C4-2B (cell line): ENCODE results near the gene USP27X.

Source experiments
- H3K27ac ChIP-seq: fragments of 450-650 bp; 2 replicates; pipeline ENCODE4 v1.5.1; 2017
- ZFX ChIP-seq: fragments of 450-650 bp; IDR thresholded peaks from 2 replicates; pipeline ENCODE4 v1.6.1; 2017
- TF ChIP-seq, protein P1 (sequence below): fragments of 450-650 bp; conservative IDR thresholded peaks from 2 replicates; pipeline ENCODE4 v1.5.1; 2017; ENCODE audit warnings: mild to moderate bottlenecking

USP27X gene

DNA sequence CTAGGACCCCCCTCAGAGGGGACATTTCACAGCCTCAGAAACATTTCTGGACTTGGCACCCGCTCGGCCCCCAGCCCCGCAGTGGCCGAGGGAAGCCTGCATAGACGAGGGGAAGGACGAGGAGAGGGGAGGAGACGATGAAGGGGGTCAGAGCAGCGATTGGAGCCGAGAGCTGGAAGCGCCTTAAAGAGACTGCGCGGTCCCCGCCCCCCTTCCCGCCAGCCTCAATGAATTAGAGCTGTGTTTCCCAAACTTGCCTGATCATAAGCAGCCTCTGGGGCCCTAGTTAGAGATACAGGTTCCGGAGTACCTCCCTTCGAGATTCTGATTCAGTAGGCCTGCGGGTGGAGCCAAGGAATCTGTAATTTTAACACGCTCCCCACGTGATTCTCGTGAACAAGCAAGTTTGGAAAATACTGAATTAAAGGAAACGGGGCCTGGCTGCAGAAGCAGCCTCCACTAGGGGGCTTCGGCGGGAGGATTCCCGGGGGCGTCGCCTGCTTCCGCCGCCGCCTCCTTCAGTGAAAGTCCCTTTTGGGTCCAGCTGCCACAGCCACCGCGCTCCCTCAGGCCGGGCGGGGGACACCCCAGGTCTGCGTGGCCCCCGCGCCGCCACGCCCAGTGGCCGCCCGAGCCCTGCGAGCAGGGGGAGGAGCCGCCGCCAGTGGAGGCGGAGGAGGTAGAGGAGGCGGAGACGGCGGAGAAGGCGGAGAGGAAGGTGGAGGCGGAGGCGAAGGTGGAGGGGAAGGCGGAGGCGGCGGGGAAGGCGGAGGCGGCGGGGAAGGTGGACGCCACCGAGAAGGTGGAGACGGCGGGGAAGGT, at the start of gene USP27X:
Gene USP27X, plus strand, starts transcription at position 651 of the 822 bp plus-strand sequence. CDS start 824 bp downstream, outside the sequence.
- no peak for TF ChIP-seq ZFX
- TF ChIP-seq, protein P1, sequence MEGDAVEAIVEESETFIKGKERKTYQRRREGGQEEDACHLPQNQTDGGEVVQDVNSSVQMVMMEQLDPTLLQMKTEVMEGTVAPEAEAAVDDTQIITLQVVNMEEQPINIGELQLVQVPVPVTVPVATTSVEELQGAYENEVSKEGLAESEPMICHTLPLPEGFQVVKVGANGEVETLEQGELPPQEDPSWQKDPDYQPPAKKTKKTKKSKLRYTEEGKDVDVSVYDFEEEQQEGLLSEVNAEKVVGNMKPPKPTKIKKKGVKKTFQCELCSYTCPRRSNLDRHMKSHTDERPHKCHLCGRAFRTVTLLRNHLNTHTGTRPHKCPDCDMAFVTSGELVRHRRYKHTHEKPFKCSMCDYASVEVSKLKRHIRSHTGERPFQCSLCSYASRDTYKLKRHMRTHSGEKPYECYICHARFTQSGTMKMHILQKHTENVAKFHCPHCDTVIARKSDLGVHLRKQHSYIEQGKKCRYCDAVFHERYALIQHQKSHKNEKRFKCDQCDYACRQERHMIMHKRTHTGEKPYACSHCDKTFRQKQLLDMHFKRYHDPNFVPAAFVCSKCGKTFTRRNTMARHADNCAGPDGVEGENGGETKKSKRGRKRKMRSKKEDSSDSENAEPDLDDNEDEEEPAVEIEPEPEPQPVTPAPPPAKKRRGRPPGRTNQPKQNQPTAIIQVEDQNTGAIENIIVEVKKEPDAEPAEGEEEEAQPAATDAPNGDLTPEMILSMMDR = peak; percentile 54

DNA sequence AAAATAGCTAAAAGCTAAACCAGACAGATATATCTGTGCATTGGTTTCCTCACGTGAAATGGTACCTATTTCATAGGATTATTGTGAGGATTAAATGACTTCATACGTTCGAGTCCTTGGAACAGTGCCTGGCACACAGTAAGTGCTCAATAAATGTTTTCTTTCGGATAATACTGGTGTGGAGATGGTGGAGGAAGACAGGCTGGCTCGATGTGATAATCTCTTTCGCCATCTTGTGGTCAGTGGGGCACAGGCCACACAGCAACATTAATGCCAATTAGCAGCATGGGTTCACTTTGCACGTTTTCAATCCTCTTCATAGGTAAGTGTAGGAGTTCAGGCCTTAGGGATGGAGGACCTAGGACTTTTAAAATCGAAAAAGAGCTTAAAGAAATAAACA, 40.9 kb upstream of the USP27X start:
- H3K27ac ChIP-seq = no peak overlapping the region
- no peak for TF ChIP-seq ZFX
- TF ChIP-seq, protein P1 = peak; percentile 80

More for the DNA sequence above, at the start of gene USP27X:
- peak within 1 kb of the TSS; percentile 79 for H3K27ac ChIP-seq

DNA sequence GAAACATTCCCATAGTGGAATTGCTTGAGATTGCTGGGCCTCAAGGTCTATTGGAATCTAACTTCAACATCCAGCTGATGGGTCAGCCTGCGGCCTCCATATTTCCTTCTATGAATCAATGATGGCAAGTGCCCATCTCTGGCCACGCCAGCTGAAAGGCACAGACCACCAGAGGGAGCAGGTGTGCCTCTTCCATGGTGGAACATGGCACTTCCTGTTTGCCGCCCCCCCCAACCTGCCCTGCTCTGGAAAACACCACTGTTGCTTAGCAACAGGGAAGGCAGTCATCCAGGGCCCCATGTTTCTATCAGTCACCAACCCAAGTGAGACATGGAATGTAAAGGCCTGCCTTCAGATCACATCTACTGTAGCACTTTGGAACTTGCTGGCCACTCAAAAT, 38.6 kb upstream of the USP27X start:
- TF ChIP-seq, protein P1 = peak; percentile 36
- no peak for TF ChIP-seq ZFX
- no peak overlapping the region for H3K27ac ChIP-seq

DNA sequence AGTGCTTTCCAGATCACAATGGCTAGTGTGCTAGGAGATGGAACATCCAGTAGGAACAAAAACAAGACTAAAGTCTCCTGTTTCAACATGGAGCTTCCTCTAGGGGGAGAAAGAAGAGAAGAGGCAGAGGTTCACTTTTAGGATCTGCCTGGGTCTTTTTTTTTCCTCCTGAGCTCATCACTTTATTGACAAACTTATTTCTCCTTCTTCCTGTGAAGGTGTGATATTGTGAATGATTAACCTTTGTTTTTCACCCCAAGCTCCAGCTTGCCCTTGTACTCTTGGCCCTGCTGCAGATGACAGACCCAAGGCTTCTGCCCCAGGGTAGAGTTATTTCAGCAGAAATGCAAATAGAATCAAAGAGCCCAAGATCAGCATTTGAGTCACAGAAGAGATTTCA, 36.7 kb upstream of the USP27X start:
- no peak for TF ChIP-seq ZFX
- TF ChIP-seq, protein P1 = no peak
- H3K27ac ChIP-seq = no peak overlapping the region

DNA sequence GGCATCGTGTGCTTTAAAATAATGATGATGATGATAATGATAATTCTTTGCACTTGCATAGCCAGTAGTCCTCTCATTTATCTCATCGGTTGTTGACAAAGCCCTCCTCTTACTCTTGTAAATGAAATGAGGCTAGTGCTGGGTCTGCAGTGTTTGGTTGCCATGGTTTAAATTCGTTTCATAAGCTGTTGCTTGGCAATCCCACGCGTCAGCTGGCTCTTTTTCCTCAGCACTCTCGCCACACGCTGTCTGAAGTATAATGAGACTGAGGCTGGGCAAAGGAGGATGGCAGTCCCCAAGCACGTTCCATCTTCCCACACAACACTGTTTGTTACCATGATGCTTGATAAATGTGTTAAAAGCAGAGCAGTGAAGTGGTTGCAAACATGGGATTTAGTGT, 34.7 kb upstream of the USP27X start:
- TF ChIP-seq ZFX = no peak
- TF ChIP-seq, protein P1 = no peak
- no peak overlapping the region for H3K27ac ChIP-seq

DNA sequence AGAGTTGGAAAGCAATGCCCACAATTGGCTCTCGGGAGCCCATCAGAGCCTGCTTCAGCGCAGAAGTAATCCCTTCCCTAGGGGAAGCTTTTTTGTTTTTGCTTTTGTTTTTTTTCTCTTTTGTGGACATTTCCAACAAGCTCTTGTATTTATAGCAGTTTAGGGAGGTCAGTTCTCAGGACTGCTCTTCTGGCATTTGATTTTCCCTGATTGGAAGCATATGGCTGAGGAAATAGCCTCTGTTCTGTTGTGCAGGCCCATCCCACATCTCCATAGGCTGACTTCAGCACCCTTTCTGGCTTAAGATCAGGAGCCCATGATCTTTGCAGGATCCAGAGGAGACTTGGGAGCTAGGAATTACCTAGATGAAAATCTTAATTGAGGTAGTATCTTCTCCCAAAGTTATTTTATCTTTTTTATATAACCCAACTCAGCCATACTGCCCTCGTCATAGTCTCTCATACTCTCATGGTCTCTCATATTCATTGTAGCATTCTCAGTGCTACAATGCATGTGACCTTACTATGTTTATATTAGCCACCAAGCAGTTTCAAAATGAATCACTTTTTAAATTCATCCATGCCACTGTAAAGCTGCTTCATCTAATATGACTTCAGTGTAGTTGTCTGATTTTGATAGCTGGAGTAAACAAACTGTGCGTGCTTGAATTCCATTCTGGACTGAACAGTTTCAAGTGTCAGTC, 33.4 kb upstream of the USP27X start:
- H3K27ac ChIP-seq = no peak overlapping the region
- TF ChIP-seq, protein P1 = no peak
- TF ChIP-seq ZFX = no peak

DNA sequence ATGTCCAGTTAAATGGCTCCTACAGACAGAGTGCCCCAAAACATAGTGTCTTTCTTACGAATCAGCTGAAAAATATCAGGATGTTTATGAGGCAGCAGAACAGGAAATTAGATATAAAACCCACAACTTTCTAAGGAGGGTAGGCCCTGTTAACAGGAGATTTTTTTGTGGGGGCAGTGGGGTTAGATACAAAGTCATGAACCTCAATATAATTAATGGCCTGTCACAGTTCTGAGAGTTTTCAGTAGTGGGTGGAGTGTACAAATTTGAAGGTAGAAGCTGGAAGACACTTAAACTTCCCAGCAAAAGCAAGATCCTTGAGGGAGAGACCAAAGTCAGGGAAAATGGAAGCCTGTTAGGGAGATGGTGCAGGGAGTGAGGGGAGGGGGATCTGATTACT, 32.8 kb upstream of the USP27X start:
- TF ChIP-seq, protein P1 = no peak
- no peak for TF ChIP-seq ZFX
- no peak overlapping the region for H3K27ac ChIP-seq
